Aorta (tissue), 5 donors: ENCODE results near the gene ORAI2. TPM values are rescaled to one million over a fixed set of nuclear protein-coding genes. Genes with fewer than 3 reads are reported as not detected.

Experiments used
- ATAC-seq: fragments of 200-7000 bp; cut with Tn5 transposase; one replicate; pipeline ENCODE4 v1.9.1; 2022; ENCODE audit warnings: moderate library complexity; ENCODE audit not compliant: low FRiP score
- DNase-seq, 2 donors: peaks; one replicate each; pipeline ENCODE4 v3.0.0-alpha.2; 2020
- H3K27ac ChIP-seq, 2 donors: one replicate each; pipeline ENCODE4 v1.5.1; 2013; ENCODE audit warnings: low read length in 2 of 2, mild to moderate bottlenecking in 2 of 2, moderate library complexity in 2 of 2, control low read depth in 1 of 2, inconsistent platforms in 1 of 2, low read depth in 1 of 2
- H3K27me3 ChIP-seq, 2 donors: one replicate each; pipeline ENCODE4 v1.6.1; 2013; ENCODE audit warnings: control low read depth in 1 of 2, low read length in 1 of 2, mild to moderate bottlenecking in 1 of 2, moderate library complexity in 1 of 2; ENCODE audit not compliant: insufficient read depth in 2 of 2, control insufficient read depth in 1 of 2
- H3K36me3 ChIP-seq, 2 donors: one replicate each; pipeline ENCODE4 v1.6.1; 2013; ENCODE audit warnings: control low read depth in 1 of 2, low read length in 1 of 2, mild to moderate bottlenecking in 1 of 2; ENCODE audit not compliant: insufficient read depth in 2 of 2, control insufficient read depth in 1 of 2
- H3K4me1 ChIP-seq, 2 donors: one replicate each; pipeline ENCODE4 v1.6.1; 2013; ENCODE audit warnings: low read length in 2 of 2, control low read depth in 1 of 2, mild to moderate bottlenecking in 1 of 2, moderate library complexity in 1 of 2; ENCODE audit not compliant: insufficient read depth in 2 of 2, control insufficient read depth in 1 of 2
- H3K4me3 ChIP-seq, 2 donors: one replicate each; pipeline ENCODE4 v1.5.1; 2013; ENCODE audit warnings: low read length in 2 of 2, control low read depth in 1 of 2, mild to moderate bottlenecking in 1 of 2
- H3K9me3 ChIP-seq: one replicate; pipeline ENCODE4 v1.6.1; 2013; ENCODE audit warnings: mild to moderate bottlenecking, low read length; ENCODE audit not compliant: control insufficient read depth
- WGBS, 2 donors: extraction: QIAGEN DNeasy Blood & Tissue Kit; methylation state at CpG; one replicate each; pipeline ENCODE4 v1.1.7; 2013; 5-methylcytosine and 5-hydroxymethylcytosine counted together
- intact Hi-C, 2 donors: fragments of 100-400 bp; cut with DNase I; formaldehyde crosslinking; loops; one replicate each; pipeline versions ENCODE4 v1.14.2 to v1.15.0; 2022
- polyA plus RNA-seq, 2 donors: library from polyadenylated mRNA; stranded (reverse); fragments of 200-250 nt; gene quantifications; one replicate each; pipeline ENCODE4 v1.2.3, GENCODE V29; 2013
- total RNA-seq, 2 donors: library from RNA; stranded (reverse); fragmentation: NEBNext Ultra II Directional; extraction: Animal tissue kit (Norgen Biotek cat#: 25700); gene quantifications; one replicate each; pipeline ENCODE4 v1.2.1, GENCODE V29; 2021
- donor health status: healthy with polysubstance abuse.
- donor health status: Bipolar disorder and iron deficiency.
- donor health status: DM: no; HTN: no; CAD: no.
- donor health status: DM: no; HTN: no; CAD: no.
- donor health status: DM: yes; HTN: yes; CAD: no.

The ORAI2 gene
- total and polyA plus RNA-seq, 4 donors, result 3.1 to 25.5 (median 12.6) TPM

DNA sequence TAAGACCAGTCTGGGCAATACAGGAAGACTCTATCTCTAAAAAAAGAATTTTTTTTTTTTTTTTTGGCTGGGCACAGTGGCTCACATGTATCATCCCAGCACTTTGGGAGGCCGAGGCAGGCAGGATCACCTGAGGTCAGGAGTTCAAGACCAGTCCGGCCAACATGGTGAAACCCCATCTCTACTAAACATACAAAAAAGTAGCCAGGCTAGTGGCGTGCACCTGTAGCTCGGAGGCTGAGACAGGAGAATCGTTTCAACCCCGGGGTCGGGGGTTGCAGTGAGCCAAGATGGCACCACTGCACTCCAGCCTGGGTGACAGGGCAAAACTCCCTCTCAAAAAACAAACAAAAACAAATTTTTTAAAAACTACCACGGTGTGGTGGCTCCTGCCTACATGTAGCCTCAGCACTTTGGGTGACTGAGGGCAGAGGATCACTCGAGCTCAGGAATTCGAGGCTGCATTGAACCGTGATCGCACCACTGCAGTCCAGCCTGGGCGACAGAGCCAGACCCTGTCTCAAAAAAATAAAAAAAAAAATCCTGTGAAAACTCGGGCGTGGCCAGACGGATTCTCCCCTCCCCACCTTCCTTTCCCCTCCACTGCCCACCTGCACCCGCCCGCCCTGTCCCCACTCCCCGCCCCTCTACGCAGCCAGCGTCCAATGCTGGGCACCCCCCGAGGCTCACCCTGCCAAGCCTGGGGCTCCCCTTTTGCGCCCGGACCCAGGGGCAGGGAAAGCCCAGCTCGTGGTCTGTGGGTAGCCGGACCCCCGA, 745 bp upstream of the ORAI2 start:
- H3K27ac ChIP-seq, result no peak overlapping the region
- H3K27me3 ChIP-seq, result no peaks in the 10 kb centered on the region
- no peaks in the 10 kb centered on the region for H3K9me3 ChIP-seq
- no peaks in the 10 kb centered on the region for H3K36me3 ChIP-seq
- WGBS, 2 donors, result 24 to 27% methylated on average over 27 of the region's 27 CpGs
- DNase-seq, result no peak
- ATAC-seq, result peak; percentile 60
- peak overlapping the region; percentile 54 to 73 for H3K4me3 ChIP-seq
- intact Hi-C loops, result no loop called here
- H3K4me1 ChIP-seq, result no peaks in the 10 kb centered on the region

DNA sequence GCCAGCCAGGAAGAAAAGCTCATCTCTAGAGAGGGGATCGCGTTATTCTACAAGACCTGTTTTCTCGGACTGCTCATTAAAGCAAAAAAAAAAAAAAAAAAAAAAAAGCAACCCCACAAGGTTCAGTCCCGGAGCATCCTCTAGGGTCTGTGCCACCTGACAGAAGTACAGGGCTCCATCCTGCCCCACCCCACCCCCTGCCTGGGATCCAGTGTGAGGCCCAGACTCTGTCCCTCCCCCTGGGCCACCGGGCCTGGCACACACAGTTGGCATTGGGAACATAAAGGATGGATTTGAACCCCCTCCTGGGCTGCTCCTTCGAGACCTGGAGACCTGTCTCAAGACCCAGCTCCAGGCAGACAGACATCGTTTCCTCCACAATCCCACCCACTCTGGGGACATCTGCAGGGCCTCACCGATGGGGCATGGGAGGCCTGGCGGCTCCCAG, 688 bp downstream of the ORAI2 start:
- no peaks in the 10 kb centered on the region for H3K9me3 ChIP-seq
- peak overlapping the region; percentile 54 to 73 for H3K4me3 ChIP-seq
- DNase-seq (no peak), ATAC-seq (no peak)
- no peaks in the 10 kb centered on the region for H3K4me1 ChIP-seq
- WGBS, 2 donors, result 28% methylated on average over 9 of the region's 9 CpGs
- intact Hi-C loops, result no loop called here
- H3K27me3 ChIP-seq, result no peaks in the 10 kb centered on the region
- no peaks in the 10 kb centered on the region for H3K36me3 ChIP-seq
- no peak overlapping the region for H3K27ac ChIP-seq

DNA sequence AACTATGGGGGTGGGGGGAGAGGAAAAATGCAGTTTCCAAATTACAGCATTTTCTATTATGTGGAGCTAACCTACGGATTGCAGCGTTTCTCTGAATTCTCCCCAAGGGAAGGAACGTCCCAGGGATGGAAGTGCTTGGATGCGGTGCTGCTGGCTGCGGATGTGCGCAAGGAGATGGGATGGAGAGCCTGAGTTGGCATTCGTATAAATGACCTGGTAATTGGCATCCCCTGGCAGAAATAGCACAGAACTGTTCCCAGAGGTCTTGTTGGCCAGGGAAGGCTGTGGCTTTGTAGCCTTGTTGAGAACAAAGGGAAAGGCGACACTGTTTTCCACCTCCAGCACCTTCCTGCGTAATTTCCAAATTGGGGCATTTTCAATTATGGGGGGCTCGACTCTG, 2.7 kb downstream of the ORAI2 start:
- DNase-seq (no peak), ATAC-seq (no peak)
- H3K36me3 ChIP-seq, result no peaks in the 10 kb centered on the region
- no peaks in the 10 kb centered on the region for H3K9me3 ChIP-seq
- 92 to 93% methylated on average over 10 of the region's 10 CpGs for WGBS, 2 donors
- H3K4me1 ChIP-seq, result no peaks in the 10 kb centered on the region
- no peak overlapping the region for H3K4me3 ChIP-seq
- intact Hi-C loops, result no loop called here
- H3K27me3 ChIP-seq, result no peaks in the 10 kb centered on the region
- H3K27ac ChIP-seq, result no peak overlapping the region

DNA sequence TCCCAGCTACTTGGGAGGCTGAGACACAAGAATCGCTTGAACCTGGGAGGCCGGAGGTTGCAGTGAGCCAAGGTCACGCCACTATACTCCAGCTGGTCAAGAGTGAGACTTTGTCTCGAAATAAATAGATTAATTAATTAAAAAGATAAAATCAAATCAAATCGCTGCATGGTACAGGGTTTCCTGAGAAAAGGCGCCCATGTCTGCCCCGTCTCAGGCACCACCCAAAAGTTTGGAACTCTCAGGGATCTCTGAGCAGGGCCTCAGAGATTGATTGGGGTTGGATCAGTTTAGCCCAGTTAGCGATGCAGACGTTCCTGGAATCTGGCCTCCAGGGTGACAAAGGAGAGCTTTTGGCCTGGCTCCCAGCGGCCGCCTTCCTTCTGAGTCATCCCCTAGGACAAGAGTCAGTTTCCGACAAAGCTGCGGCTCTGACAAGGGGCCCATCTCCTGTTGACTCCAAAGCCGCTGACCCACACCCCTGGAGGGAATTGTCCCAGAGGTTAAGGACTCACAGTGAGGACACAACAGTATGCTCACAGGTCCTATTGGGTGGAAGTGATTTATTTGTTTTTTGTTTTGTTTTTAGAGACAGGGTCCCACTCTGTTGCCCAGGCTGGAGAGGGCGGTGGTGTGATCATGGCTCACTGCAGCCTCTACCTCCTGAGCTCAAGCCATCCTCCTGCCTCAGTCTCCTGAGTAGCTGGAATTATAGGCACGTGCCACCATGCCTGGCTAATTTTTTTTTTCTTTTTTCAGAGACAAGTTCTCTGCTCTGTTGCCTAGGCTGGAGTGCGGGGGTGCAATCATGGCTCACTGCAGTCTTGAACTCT, 6.8 kb downstream of the ORAI2 start:
- ATAC-seq, result no peak
- Histone ChIP-seq H3K4me3 (no peak overlapping the region), H3K36me3 (no peaks in the 10 kb centered on the region), H3K4me1 (no peaks in the 10 kb centered on the region), H3K27ac (no peak overlapping the region), H3K27me3 (no peaks in the 10 kb centered on the region), H3K9me3 (no peaks in the 10 kb centered on the region)
- intact Hi-C loops, result no loop called here
- WGBS, 2 donors, result 81 to 85% methylated on average over 17 of the region's 17 CpGs
- DNase-seq, result no peak

DNA sequence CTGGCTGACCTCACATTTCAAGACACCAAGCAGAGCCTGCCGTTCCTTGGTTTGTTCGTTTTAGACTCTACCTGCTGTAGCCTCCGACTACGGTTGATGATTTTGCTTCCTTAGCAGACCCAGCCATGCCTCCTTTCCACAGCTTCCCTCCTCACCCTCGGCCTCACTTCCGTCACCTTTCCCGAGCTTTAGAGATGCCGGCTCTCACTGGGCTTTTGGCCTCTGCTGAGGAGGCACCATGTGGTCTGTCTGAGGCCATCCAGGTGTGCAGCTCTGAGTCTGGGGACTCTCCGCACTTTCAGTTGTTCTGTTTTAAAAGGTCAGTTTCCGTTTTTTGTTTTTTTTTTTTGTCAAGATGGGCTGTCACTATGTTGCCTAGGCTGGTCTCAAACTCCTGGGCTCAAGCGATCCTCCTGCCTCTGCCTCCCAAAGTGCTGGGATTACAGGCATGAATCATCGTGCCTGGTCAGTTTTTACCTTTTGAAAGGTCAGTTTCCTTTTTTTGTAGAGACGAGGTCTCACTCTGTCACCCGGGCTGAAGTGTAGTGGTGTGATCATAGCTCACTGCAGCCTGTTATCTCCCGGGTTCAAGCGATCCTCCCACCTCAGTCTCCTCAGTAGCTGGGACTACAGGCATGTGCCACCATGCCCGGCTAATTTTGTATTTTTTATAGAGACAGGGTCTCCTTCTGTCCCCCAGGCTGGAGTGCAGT, 11.7 kb downstream of the ORAI2 start:
- no peaks in the 10 kb centered on the region for H3K4me1 ChIP-seq
- no peaks in the 10 kb centered on the region for H3K27me3 ChIP-seq
- ATAC-seq, result no peak
- no peak overlapping the region for H3K4me3 ChIP-seq
- no peaks in the 10 kb centered on the region for H3K36me3 ChIP-seq
- intact Hi-C loops, result no loop called here
- H3K9me3 ChIP-seq, result no peaks in the 10 kb centered on the region
- H3K27ac ChIP-seq, result no peak overlapping the region
- 91 to 95% methylated on average over 17 of the region's 17 CpGs for WGBS, 2 donors
- DNase-seq, result no peak

DNA sequence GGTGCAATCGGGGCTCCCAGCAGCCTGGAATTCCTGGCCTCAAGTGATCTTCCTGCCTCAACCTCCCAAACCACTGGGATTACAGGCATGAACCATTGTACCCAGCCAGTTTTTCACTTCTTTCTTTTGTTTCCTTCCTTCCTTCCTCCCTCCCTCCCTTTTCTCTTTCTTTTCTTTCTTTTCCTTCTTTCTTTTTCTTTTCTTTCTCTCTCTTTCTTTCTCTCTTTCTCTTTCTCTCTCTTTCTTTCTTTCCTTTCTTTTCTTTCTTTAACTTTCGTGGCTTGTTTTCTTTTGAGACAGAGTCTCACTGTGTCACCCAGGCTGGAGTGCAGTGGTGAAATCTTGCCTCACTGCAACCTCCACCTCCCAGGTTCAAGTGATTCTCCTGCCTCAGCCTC, 12.3 kb downstream of the ORAI2 start:
- H3K4me1 ChIP-seq, result no peaks in the 10 kb centered on the region
- no peaks in the 10 kb centered on the region for H3K36me3 ChIP-seq
- WGBS, 2 donors, result 67 to 79% methylated on average over 2 of the region's 2 CpGs
- no peak for ATAC-seq
- no peaks in the 10 kb centered on the region for H3K9me3 ChIP-seq
- no peak overlapping the region for H3K27ac ChIP-seq
- no peak for DNase-seq
- H3K27me3 ChIP-seq, result no peaks in the 10 kb centered on the region
- no peak overlapping the region for H3K4me3 ChIP-seq
- intact Hi-C loops, result no loop called here

DNA sequence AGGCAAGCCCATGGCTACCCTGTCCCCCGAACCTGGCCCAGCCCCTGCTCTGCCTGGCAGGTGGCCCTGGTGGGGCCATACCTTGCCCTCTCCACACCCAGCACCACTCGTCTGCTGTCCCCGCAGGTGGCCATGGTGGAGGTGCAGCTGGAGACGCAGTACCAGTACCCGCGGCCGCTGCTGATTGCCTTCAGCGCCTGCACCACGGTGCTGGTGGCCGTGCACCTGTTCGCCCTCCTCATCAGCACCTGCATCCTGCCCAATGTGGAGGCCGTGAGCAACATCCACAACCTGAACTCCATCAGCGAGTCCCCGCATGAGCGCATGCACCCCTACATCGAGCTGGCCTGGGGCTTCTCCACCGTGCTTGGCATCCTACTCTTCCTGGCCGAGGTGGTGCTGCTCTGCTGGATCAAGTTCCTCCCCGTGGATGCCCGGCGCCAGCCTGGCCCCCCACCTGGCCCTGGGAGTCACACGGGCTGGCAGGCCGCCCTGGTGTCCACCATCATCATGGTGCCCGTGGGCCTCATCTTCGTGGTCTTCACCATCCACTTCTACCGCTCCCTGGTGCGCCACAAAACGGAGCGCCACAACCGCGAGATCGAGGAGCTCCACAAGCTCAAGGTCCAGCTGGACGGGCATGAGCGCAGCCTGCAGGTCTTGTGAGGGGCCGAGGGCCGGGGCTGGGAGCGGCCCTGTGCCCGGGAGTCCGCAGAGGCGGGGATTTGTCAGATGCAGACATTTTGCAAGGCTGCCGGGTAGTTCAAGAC, 13.2 kb downstream of the ORAI2 start:
- no peaks in the 10 kb centered on the region for H3K36me3 ChIP-seq
- intact Hi-C loops, result no loop called here
- no peaks in the 10 kb centered on the region for H3K9me3 ChIP-seq
- H3K27me3 ChIP-seq, result no peaks in the 10 kb centered on the region
- DNase-seq (no peak), ATAC-seq (peak; percentile 37)
- H3K27ac ChIP-seq, result no peak overlapping the region
- WGBS, 2 donors, result 95 to 96% methylated on average over 41 of the region's 41 CpGs
- no peak overlapping the region for H3K4me3 ChIP-seq
- H3K4me1 ChIP-seq, result no peaks in the 10 kb centered on the region

DNA sequence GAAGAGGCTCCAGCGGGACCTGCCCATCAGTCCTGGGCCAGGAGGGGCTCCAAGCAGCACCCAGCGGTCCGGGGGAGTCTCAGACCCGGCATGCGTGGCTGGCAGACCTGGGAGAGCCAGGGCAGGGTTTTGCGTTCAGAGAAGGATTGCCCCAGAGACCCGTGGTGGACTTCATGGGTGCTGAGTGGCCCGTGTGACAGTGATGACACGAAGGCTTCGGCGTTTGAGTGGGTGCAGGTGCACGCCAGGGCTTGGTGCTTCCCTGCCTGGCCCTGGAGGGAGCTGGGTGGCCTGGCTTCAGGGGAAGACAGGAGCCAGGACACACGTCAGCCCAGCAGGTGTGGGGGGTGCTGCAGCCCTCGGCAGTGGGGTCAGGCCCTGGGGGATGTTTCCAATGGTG, 13.9 kb downstream of the ORAI2 start:
- H3K9me3 ChIP-seq, result no peaks in the 10 kb centered on the region
- intact Hi-C loops, result no loop called here
- no peaks in the 10 kb centered on the region for H3K36me3 ChIP-seq
- no peak for DNase-seq
- ATAC-seq, result no peak
- WGBS, 2 donors, result 89 to 90% methylated on average over 14 of the region's 14 CpGs
- no peaks in the 10 kb centered on the region for H3K4me1 ChIP-seq
- no peaks in the 10 kb centered on the region for H3K27me3 ChIP-seq
- no peak overlapping the region for H3K4me3 ChIP-seq
- H3K27ac ChIP-seq, result no peak overlapping the region
